HuH-7.5 (cell line): ENCODE results near the gene GLT6D1.
"Not testable (repeated sequence)": the region's sequence is repeated elsewhere in the genome, so short reads cannot be mapped to it uniquely, and the experiment has no call there.

Experiments
- DNase-seq: peaks from one replicate; pipeline ENCODE4 v3.0.0; 2011; ENCODE audit warnings: low spot score

GLT6D1 gene, protein sequence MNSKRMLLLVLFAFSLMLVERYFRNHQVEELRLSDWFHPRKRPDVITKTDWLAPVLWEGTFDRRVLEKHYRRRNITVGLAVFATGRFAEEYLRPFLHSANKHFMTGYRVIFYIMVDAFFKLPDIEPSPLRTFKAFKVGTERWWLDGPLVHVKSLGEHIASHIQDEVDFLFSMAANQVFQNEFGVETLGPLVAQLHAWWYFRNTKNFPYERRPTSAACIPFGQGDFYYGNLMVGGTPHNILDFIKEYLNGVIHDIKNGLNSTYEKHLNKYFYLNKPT

DNA sequence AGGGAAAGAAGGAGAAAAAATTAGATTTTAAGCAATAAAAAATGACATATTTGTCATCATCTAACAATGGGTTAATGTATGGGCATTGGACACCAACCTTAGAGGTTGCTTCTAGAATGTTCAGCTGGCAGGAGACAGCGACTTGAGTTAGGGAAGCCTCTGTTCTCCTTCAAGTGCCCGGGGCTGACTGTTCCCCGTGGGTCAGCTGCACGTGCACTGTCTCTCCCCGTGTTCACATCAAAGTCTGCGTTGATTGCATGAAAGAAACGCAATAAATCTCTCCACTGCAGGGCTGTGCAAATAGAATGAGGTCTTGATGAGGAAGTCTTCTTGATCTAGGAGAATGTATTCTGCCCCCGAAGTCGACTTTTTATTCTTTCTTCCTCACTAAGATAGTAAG, at the start of gene GLT6D1:
GLT6D1 (minus strand) TSS at position 345 of the 400 bp plus-strand sequence. CDS start 353 bp downstream, outside the sequence.
- DNase-seq, result no peak

DNA sequence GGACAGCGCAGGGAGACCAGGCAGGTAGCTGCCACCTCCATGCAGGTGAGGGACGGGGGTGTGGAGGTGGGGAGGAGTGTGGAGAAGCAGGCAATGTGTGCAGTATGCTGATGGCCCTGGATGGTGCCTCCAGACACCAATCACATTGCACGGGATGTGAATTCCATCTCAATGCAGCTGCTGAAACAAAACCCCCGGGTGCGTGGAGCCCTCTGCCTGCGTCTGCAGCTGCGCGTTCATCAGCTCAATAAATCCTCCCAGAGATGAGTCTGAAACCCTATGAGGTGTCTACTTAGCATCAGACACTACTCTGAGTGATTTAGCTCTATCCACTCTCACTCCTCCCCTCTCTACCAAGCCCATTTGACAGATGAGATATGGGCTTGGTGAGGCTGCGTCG, 49.7 kb upstream of the GLT6D1 start:
- DNase-seq, result no peak

DNA sequence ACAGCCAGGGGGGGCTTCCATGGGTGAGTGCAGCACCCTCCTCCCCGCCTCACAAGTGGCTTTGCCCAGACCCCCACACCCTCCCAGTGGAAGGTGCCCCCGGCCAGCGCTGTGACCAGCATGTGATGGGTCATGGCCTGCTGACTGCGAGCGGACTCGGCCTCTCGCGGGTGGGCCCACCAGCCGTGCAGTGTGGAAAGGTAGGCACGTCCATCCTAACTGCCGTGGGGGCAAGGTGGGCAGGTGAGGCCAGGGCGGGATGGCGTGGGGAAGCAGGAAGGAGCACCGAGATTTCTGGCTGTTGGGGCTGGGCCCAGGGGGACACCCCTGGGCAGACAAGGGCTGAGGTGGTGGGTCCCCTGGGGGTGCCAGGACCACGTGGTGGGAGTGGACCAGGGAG, 47.9 kb upstream of the GLT6D1 start:
- DNase-seq, result no peak

DNA sequence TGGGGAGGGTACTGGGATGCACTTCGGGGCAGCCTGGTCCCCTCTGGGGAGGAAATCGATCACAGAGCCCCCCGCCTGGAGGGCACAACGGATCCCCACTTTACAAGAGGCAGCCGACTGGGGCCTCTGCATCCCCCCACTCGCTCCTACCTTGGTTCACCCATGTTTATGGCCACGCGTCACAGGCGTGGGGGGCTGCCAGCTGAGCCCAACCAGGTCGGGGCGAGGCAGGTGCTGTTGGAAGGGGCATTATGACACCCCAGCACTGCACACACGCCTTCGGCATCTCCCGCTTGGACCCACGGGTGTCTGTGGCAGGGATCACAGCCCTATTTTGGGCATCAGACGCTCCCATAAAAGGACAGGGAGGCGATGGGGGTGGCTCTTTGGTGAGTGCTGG, 45.4 kb upstream of the GLT6D1 start:
- DNase-seq, result no peak

DNA sequence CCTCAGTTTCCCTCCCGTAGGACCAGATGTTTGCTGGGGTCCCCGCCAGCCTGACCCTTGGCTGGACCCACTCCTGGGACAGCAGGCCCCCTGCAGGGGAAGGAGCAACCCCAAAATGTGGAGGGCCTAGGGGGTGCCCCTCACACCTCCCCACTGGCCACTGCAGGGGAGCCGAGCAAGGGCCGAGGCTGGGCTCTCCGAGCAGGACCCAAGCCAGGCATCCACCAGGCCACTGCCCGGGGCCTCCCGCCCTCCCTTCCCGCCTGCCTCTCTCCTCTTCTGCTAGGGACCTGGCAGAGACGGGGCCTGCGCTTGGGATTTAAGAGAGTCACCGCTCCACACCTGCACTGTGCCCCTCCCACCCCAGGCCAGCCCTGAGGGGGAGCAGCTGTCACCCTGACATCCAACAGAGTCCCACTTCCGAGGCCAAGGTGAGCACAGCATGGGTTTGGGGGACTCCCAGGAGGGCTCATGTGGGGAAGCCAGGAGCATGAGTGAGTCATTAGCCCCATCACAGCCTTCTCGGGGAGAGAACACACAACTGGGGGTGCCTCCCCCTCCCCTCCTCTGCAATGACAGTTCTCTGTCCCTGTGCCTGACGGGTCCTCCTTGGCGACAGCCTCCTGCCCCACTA, 44.2 kb upstream of the GLT6D1 start:
- DNase-seq, result no peak

DNA sequence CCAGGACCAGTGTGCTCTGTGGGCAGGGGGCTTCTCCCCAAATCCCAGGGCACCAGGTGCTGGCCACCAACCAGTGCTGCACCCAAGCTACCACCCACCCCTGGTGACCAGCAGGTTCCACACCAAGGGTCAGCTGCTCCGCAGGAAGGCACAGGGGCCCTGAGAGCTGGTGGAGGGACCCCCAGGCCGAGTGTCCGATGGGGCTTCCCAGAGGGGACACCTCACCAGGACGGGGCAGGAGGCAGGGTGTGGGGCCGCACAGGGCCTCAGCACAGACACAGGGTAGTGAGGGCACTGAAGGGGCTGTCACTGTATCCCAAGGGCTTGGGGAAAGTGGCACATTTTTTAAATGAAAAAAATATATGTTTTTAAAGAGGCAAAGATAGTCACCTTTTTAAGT, 41.8 kb upstream of the GLT6D1 start:
- no peak for DNase-seq

DNA sequence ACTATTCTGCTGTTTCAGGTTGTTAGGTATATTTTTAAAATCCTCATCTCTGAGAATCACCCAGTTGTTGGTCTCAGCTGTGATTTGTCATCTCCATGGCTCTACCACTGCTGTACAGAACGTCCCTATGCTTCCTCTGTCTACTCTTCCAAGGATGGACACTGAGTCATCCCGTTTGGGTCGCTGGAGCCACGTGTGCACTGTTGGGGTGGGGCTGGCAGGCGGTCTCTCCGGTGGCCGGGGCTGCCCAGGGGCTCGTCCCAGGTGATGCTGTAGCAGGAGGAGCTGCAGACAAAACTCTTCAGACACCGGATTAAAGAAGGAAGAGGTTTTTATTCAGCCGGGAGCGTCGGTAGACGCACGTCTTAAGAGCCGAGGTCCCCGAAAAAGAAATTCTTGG, 40.7 kb upstream of the GLT6D1 start:
- no peak for DNase-seq

DNA sequence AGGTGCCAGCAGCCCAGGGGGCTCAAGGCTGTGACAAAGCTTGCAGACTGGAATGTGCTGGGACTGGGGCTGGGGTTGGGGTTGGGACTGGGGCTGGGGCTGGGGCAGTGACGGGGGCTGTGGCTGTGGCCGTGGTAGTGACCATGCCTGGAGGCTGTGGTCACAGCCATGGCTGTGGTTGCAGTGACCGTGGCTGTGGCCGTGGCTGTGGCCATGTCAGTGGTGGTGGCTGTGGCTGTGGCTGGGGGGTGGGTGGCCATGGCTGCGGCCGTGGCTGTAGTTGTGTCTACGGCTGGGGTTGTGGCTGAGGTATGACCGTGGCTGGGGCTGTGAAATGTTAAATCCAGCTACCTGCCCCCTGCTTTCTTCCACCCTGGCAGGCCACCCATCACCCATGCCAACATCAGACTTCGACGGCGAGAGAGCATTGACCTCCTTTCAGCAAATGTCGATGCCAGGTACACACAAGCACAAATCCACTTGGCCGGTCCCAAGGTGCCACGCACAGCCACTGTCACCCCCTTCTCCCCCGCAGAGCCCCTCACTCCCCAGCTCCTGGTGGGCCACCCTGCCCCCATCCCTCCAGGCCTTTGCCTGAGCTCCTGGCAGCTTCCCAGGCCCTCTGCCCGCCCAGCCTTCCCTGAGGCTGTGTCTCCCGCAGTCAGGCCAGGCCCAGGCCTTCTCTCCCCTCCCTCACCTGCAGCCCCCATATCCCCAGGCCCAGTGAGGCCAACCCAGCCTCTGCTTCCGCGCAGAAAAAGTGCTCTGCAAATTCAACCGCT, 39.1 kb upstream of the GLT6D1 start:
- DNase-seq, result no peak

DNA sequence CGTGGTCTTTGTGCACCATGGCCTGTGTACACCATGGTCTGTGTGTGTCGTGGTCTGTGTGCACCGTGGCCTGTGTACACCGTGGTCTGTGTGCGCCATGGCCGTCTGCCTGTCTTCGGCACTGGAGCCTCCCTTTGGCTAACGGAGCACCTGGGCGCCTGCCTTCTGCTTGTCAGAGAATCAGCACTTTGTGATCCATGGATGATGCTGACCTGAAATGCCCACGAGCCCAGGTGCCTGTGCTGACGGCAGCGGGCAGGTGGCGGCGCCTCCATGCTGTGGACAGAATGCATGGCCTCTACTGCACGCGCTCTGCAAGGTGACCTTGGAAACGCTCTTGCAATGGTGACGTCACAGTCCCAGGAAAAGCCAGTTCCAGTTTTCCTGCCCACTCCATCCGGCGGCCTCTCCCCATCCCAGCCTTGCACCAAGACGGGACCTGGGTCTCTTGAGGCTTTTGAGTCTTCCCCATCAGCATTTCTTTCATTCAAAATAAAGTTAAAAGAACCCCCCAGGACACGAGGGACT, 38.4 kb upstream of the GLT6D1 start:
- no peak for DNase-seq

DNA sequence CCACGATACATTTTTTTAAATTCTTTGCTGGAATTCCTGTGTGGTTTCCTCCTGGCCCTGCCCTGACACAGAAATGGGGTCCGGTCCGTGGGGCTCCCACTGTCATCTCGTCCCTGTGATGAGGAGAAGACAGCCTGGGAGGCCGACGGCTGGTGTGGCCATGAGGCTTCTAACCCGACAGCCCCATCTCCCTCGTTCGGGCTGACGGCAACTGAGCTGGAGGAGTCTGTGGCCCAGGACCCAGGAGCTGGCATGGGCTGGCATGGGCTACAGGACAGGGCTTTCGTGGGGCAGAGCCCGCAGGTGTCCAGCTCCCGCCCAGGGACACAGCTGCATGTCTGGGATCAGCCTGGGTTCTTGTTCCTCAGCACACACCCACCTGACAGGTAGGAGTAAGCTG, 37.6 kb upstream of the GLT6D1 start:
- no peak for DNase-seq

DNA sequence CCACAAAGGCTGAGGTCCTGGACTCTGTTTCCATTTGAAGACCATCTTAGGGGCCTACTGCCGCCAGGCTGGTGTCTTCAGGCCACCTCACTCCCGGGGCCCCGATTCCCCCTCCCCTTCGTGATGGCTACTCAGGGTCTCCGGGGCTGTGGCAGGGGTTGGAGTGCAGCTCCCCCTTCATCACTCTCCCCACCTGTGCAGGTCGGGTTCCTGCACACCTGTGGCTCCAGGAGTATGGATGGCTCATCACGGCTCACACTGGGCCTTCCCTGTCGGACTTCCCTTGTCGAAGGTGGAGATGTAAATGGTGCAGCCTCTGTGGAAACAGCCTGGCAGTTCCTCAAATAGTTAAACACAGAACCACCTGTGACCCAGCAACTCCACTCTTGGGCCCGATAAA, 35.6 kb upstream of the GLT6D1 start:
- no peak for DNase-seq

DNA sequence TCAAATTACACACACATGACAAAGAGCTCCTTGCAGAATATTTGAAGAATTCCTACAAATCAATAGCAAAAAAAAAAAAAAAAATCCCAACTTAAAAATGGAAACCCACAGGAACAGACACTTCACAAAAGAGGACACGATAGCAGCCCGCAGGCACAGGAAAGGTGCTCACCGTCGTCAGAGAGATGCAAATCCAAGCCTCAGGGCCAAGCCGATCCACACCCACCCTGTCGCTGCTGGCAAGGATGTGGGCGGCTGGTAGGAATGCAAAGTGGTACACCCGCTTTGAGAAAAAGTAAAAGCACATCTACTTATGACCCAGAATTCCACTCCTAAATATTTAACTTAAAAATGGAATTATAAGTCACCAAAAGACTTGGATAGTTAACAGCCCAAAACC, 34.6 kb upstream of the GLT6D1 start:
- DNase-seq, result no peak

DNA sequence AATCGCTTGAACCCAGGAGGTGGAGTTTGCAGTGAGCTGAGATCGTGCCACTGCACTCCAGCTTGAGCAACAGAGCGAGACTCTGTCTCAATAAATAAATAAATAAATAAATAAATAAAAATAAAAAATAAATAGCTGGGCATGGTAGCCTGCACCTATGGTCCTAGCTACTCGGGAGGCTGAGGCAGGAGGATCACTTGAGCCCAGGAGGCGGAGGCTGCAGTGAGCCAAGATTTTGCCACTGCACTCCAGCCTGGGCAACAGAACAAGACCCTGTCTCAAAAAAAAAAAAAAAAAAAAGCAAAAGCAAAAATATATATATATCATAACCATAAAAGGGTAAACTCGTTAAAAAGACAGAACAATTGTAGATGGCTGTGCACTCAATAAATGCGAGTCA, 33.4 kb upstream of the GLT6D1 start:
- DNase-seq, result not testable (repeated sequence)

DNA sequence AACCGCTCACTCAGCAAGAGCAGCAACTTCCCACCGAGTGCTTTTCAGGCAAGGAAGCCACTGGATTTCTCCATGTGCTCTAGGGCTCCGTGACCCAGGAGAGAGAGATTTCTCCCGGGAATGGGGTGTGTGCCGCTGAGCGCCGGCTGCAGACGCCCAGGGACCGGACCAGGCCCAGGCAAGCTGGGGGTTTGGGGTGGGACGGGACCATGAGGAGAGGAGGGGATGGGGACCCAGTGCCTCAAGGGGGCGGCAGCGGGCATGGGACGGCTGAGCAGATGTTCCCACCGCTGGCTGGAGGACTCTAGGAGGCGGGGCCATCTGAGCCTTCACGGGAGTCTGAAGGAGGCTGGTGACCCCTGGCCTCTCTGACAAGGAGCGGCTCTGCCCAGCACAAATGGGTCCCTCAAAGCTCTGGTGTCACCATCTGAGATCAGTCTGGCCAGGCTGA, 32.3 kb upstream of the GLT6D1 start:
- no peak for DNase-seq

DNA sequence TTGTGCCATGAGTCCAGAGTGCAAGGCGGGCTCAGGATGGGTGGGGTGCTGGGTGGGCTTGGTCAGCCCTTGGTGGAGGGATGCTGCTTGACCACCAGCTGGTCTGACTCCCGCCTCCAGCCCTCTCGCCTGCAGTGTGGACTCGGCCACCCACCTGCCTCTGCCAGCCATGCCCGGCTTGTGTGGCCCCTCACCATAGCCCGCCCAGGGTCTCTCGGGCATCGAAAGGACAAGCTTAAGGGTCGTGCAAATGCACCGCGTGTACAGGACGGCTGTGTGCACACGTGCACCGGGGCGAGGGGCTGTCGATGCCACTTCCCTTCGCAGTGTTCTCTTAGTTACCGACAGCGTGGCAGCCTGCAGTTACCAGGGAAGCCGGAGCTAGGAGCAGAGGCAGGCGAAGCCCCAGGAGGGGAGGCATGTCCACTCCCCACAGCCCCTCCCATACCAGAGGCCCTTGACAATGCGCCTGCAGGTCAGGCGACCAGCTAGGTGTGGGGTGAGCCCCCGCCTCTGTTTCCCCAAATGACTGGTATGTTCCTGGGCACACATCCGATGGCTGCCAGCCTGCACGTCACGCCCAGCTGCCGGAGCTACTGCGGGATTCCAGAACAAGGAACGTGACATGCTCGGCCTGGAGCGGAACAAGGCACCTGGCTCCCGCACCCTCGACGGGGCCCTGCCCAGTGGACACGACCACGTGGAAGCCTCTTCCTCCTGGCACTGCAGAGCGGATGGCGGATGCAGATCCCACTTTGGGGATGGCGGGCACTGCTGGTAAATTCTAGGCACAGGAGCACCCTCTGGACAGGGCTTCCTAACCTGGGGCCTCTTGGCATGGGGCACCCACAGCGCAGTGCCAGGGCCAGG, 31.6 kb upstream of the GLT6D1 start:
- no peak for DNase-seq

DNA sequence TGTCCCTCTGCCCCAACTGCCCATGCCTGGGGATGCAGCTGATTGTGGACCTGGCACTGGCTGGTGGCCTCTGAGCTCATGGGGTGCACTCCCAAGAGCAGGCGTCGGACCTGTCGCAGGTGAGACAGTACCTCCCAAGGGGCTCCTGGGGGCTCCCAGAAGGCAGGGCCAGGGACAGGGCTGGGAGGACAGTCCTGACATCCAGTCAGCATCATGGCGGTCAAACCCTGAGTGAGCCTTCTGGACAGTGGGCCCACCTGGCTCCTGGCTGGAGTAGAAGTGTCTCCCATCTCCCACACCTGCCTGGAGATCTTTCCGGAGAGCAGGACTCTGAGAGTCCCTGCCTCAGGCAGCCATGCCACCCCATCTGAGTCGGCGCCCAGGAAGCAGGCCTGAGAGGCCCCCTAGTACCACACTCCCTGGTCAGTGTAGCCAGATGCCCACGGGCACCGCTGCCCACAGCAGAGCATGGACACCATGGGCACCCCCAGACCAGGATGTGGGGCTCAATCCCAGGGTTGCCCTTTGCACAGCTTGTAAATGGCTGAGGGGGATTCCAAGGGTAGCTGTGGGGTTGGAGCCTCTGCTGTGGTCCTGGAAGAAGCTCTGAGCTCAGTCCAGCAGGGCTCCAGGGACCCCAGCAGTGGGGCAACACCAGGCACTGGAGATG, 30.4 kb upstream of the GLT6D1 start:
- no peak for DNase-seq

DNA sequence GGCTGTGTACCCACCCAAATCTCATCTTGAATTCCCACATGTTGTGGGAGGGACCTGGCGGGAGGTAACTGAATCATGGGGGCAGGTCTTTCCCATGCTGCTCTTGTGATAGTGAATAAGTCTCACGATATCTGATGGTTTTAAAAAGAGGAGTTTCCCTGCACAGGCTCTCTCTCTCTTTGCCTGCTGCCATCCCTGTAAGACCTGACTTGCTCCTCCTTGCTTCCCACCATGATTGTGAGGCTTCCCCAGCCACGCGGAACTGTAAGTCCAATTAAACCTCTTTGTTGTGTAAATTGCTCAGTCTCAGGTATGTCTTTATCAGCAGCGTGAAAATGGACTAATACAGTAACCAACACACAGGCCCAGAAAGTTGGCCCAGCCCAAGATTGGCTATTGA, 29.7 kb upstream of the GLT6D1 start:
- DNase-seq, result not testable (repeated sequence)

DNA sequence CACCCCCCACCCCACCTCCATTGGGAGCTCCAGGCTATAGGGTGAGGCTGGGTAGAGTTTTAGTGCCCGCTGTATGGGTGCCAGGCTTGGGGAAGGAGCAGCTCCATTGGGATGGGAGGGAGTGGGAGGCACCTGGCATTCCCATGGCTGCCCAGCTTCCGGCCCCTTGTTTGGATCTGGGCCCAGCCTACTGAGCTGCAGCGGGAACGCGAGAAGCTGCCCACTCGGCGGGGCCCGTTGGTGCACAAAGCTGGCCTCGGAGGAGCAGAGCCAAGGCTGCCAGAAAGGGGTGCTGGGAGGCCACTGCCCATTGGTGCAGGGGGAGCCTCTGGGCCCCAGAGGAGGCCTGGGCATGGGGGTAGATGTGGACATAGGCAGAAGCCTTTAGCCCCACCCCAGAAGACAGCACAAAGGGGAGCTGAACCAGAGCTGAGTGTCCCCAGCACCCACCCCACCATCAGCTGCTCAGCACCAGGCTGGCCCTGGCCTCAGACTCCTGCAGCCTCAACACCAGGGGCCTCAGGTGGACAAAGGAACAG, 28.2 kb upstream of the GLT6D1 start:
- no peak for DNase-seq

DNA sequence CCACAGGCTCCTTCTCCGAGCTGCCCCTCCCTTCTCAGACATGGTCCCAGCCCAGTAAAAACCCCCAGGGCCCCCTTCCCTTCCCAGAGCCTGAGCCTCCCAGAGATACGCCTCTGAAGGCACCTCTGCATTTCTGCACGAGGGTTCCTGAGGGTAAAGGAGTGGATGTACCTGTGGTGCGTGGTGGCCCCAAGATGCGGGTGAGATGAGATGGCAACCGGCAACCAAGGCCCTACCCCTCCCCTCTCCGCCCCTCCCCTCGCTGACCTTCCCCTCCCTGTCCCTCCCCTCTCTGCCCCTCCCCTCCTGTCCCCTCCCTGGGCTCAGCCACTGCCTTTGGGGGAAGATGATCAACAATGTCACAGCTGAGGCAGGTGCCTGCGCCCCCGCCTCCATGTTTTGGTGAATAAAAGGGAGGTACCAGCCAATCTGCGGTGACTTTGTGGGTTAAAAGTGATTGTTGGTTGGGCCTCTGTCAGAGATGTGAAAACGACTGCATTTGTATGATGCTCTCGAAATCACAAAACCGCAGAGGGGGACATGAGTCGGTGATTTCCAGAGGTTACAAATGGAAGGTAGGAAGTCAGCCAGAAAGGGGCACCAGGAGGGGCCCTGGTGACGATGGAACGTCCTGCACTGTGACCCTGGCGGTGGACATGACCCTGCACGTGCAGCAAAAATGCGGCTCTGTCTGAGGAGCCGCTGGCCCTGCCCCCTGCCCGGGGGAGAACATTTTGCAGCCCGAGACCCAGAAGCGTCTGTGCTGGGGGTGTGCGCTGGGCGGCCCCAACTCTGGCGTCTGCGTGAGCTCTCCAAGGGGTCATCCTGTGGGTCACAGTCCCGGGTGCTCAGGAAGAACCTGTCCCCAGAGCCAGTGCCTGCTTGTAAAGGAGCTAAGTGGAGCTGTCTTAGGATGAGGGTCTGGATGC, 27.5 kb upstream of the GLT6D1 start:
- DNase-seq, result no peak

DNA sequence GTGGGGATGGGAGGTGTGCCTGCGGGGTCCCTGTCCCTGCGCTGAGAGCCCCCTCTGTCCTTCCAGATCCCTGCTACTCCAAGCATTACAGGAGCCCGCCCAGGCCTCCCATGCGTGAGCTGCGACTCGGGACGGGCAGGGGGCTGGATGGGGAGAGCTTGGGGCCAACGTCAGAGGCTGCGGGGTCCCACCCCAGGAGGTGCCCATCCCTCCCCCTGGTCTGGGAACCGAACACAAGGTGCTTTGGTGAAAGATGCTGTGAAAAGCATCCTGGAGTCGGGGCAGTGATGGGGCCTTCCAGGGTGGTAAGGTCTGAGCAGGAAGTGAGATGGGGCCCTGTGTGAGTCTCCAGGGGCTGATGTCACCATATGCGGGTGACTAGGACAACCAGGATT, 26.5 kb upstream of the GLT6D1 start:
- DNase-seq, result no peak
